HPDE6-E6E7 (cell line): Measurements from ENCODE around the gene SCNN1B.
"Not testable (repeated sequence)": the region's sequence is repeated elsewhere in the genome, so short reads cannot be mapped to it uniquely, and the experiment has no call there.

Source experiments
- DNase-seq: peaks from one replicate; pipeline ENCODE4 v3.0.0; 2011; ENCODE audit warnings: missing footprints; ENCODE audit errors: extremely low spot score

SCNN1B gene, protein sequence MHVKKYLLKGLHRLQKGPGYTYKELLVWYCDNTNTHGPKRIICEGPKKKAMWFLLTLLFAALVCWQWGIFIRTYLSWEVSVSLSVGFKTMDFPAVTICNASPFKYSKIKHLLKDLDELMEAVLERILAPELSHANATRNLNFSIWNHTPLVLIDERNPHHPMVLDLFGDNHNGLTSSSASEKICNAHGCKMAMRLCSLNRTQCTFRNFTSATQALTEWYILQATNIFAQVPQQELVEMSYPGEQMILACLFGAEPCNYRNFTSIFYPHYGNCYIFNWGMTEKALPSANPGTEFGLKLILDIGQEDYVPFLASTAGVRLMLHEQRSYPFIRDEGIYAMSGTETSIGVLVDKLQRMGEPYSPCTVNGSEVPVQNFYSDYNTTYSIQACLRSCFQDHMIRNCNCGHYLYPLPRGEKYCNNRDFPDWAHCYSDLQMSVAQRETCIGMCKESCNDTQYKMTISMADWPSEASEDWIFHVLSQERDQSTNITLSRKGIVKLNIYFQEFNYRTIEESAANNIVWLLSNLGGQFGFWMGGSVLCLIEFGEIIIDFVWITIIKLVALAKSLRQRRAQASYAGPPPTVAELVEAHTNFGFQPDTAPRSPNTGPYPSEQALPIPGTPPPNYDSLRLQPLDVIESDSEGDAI

DNA sequence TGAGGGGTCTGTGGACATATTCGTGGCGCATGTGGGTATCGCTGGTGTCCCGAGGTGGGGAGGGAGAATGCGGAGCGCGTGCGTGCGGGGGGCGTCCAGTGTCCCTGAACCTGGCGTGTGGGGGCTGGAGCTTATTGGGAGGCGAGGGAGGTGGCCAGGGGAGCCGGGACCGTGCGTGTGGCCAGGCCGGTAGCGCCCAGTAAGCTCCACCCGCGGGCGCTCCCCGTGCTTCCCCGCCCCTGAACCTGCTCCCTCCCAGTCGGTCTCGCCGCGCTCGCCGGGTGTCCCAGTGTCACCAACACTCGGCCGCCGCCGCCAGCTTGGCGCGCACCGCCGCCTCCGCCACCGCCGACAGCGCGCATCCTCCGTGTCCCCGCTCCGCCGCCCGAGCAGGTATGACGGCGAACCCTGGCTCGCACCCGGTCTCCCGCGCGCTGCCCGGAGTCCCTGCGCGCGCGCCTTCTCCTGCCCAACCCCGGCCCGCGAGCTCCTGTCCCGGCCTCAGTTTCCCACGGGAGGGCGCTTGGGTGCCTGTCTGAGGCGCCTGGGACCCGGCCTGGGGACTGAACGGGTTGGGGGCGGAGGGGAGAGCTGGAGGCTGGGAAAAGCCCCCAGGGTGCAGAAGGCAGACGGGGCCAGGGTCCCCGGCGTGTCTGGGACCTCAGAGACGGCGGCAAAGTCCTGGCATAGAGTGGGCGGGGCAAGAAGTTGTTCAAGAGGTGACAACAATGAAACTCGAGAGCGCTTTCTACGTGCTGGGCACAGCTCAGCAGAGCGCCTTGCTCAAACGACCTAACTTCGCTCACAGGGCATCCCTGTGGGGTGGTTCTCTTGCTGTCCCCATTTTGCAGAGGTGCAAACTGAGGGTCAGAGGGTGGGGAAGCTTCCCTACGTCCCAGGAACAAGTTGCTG is at the start of gene SCNN1B:
SCNN1B (plus strand) TSS at position 258 of the 912 bp plus-strand sequence. CDS start 46,298 bp downstream, outside the sequence.
- no peak for DNase-seq

DNA sequence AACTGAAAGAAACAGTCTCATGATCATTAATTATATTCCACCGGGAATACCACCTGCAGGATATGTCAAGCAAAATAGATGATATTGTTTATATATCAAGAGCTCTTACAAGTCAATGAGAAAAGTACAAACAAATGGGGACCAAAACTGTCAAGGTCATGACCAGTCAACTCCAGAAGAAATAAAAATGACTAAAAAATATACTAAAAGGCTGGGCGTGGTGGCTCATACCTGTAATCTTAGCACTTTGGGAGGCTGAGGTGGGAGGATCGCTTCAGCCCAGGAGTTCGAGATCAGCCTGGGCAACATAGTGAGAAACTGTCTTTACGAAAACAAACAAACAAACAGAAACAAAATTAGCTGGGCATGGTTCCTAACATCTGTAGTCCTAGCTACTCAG is 49.8 kb upstream of the SCNN1B start:
- no peak for DNase-seq

DNA sequence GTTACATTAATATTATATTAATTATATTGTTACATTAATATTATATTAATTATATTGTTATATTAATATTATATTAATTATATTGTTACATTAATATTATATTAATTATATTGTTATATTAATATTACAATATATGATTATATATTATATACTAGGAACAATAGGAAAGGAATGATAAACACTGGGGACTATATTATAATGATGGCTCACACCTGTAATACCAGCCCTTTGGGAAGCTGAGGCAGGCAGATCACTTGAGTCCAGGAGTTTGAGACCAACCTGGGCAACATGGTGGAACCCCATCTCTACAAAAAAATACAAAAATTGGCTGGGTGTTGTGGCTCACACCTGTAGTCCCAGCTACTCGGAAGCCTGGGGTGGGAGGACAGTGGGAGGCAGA is 48.5 kb upstream of the SCNN1B start:
- DNase-seq, result not testable (repeated sequence)

DNA sequence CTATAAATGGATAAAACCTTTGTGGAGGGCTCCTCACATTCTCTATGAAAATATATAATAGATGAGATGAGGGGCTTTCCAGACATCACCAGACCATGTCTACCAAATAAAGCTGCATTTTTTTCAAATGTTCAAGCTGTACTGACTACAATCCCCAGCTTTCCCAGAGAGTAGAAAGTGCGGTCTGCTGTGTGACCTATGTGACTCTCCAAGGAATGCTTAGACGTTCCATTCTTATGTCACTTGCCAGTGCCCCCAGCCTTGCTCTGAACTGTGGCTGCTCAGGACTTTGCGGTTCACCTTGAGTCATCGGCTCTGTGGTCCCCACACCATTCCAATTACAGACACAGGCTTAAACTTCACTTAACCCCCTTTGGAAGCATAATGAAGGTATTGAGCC is 47.8 kb upstream of the SCNN1B start:
- no peak for DNase-seq

DNA sequence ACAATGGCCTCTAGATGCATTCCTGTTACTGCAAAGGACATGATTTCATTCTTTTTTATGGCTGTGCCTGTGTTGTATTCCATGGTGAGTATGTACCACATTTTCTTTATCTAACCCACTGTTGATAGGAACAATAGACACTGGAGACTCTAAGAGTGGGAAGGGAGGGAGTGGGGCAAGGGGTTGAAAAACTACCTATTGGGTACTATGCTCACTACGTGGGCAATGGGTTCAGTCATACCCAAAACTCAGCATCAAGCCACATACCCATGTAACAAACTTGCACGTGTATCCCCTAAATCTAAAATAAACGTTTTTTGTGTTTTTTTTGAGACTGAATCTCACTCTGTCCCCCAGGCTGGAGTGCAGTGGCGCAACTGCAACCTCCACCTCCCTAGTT is 47.1 kb upstream of the SCNN1B start:
- DNase-seq, result no peak

DNA sequence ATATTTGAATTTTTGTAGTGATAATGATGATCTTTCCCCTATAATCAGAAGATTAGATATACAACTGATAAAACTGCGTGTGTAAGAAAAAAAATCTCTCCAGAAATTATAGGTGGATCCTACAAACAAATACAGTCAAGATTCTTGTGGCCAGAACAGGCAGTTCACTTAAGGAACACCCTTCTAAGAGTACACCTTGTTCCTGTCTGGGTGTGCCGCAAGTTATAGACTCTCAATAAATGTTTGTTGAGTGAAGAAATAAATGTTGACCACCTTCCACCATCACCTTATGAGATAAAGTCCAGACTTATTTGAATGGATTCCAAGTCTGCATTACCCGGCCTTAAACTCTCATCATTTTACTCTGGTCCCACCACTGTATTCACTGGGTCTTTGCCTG is 45.7 kb upstream of the SCNN1B start:
- DNase-seq, result no peak

DNA sequence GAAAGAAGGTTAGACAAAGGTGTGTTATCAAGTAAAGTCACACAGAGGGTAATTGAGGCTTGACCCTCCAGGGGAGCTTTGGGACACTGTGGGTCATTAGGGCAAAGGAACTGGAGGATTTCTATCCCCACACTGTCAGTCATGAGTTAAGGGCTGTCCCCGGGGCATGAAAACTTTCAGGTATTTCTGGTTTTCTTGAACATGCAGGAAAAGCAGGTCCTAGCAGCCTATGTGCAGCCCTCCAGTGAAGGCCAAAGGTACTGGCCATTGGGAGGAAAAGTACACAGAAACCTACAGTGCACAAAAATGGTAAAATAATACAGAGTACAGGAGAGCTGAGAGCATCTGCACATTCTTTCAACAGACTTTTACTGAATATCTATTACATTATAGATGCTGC is 44.4 kb upstream of the SCNN1B start:
- DNase-seq, result no peak

DNA sequence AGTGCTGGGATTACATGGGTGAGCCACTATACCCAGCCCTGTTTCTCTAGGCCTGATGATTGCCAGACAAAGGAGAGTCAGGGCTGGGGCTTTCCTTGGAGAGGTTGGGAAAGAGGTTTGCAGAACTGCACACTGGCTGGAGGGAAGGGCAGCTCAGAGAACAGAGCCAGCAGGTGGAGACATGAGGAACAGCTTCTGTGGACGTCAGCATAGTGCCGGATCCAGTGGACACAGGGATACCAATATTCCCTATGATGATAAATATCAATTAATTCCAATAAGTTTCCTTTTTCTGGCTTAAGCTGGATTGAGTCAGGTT is 43.2 kb upstream of the SCNN1B start:
- DNase-seq, result no peak

DNA sequence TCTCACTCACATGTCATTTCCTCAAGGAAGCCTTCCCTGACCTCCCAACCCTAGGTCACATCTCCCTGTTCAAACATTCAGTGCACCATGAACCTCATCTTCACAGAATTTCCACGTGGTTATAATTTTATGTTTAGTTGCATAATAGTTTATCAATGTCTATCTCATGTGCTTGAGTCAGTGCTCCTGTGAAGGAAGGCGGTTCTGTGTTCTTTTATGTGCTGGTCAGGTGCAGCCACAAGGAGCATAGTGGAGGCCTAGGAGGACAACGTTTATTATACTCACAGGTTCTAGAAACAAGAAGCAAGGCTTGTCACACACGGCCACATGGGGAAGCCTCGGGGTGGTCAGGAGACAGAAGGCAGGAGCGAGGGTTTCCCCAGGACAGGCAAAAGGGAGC is 34.5 kb upstream of the SCNN1B start:
- no peak for DNase-seq

DNA sequence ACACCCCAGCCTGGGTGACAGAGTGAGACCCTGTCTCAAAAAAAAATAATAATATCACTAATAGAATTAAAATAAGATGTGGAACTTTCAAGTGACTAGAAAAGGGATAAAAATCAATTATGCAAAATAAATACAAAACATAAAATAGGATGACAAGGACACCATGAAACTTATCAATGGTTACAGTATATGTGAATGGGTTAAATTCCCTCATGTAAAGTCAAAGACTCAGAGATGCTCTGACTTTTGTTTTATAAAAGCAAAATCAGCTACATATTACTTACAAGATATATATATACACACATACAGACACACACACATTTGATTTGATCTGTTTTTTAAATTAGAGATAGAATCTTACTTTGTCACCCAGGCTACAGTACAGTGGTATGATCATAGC is 33.5 kb upstream of the SCNN1B start:
- DNase-seq, result no peak

DNA sequence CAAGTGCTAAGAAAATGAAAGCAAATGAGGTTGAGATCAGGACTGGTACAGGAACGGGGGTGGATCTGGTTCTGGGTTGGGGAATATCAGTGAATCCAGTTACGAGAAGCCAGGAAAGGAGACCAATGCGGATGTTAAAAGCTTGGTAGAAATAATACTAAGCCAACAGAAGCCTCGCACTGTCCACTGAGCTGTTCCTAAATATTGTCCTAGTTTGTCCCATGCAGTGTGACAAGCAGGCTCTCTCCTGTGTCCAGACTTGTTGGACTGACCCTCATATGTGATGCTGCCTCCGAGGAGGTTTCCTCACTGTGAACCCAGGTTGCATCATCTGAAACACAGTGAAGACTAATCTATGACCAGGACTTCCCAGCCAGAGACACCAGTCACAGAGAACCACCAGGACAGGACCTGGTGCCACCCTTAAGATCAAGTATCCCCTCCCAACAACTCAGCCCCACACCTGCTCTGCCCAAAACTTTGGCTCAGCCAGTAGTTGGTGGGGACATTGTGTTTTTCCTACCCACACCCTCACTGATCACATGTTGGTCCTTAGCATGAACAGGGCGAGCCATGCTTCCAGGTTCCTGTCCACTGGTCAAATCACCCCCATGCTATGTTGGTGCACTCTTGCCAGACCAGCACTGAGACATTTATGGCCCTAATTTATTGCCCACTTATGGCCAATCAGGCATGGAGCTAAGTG is 32.7 kb upstream of the SCNN1B start:
- no peak for DNase-seq

DNA sequence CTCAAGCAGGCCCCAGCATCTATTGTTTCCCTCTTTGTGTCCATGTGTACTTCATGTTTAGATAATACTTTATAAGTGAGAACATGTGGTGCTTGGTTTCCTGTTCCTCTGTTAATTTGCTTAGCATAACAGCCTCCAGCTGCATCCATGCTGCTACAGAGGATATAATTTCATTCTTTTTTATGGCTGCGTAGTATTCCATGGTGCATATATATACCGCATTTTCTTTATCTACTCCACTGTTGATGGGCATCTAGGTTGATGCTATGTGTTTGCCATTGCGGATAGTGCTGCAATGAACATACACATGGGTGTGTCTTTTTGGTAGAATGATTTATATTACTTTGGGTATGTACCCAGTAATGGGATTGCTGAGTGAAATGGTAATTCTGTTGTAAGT is 31.4 kb upstream of the SCNN1B start:
- no peak for DNase-seq

DNA sequence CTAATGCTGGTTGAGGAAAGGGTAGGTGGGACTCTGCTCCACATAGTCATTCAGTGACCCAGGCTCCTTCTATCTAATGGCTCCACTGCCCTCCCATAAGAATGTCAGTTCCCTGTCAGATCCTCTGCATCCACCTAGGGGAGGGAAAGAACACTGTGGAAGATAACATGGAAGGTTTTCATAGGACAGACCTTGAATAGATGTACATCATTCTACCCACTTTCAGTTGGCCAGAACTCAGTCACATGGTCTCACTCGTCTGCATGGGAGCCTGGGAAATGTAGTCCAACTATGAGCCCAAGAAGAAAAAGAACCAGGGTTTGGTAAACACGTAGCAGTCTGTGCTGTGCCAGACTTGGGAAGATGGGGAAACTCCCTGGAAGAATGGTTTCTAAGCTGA is 27.1 kb upstream of the SCNN1B start:
- DNase-seq, result no peak

DNA sequence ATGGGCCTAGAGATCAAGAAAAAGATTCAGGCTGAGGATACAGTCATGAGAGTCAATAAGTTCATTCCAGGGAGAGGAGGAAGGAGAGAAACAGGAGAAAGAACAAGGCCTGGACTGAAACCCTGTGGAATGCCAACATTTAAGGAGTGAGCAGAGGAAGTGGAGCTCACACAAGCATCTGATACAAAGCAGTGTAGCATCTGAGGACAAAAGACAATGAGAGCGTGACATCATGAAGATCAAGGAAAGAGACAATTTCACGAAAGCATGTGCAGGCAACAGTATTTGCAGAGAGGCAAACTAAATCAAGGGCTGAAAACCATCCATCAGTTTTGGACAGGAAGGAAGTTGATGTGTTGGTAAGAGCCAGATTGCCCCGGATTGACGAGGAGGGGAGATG is 25.3 kb upstream of the SCNN1B start:
- no peak for DNase-seq

DNA sequence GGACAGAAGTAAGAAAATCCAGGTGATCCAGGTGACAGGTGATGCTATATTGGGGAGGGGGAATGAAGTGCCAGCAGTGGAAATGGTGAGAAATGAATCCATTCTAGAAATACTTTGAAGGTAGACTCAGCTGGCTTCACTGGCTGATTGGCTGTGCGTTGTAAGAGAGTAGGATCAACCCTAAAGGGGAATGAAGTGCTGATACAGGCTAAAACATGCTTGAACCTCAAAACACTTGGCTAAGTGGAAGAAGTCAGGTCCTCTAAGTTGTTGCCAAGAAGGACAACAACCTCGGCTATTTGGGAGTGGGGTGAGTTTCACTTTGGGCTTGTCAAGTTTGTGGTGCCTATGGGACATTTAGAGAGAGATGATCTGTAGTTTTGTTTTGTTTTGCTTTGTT is 24.1 kb upstream of the SCNN1B start:
- no peak for DNase-seq

DNA sequence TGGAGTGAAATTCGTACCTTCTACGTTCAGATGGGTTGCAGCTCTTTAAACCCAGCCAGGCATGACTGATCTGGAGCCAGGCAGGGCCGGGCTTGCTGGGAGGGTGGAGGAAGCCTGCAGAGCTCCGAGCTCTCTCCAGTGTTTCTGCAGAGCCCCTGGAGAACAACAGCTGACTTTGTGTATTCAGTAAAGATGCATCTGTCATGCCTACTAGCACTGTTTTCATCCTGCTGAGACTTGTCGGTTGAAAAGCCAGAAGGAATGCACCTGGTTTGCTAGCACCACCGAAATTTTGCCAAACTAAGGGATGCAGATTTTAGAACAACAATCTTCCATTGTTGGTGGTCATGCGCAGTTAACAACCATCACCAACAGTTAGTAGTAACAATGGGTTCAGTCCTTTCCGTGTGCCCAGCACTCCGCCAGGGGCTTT is 22.4 kb upstream of the SCNN1B start:
- DNase-seq, result peak; percentile 79

DNA sequence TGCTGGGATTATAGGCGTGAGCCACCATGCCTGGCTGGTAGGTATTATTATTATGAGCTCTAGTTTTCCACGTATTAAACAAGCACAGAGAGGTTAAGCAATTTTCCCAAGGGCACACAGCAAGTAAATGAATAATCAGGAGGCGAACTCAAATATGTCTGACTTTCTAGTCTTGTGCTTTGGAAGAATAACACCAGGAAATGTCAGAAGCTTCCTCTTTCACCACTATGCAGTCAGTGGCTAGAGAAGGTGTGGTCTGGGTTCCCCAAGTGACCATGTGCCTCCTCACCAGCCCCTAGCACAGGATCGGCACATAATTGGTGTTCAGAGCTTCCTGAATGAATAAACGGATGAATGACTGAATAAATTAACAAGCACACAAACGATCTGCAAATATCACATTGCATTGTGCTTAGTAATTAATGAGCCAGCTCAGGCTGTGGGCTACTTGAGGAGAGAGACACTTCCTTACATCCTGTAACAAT is 21.6 kb upstream of the SCNN1B start:
- no peak for DNase-seq

DNA sequence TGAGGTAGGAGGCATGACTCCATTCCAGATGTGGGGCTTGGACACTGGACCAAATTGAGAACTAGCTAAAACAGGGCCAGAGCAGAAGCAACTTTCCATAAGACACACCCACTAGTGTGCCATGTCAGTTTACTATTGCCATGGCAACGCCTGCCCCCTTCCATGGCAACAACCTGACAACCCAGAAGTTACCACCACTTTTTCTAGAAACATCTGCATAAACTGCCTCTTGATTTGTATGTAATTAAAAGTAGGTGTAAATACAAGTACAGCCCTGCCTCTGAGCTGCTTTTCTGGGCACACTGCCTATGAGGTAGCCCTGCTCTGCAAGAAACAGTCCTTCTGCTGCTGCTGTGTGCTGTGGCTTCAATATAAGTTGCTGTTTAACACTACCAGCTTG is 19.5 kb upstream of the SCNN1B start:
- no peak for DNase-seq

DNA sequence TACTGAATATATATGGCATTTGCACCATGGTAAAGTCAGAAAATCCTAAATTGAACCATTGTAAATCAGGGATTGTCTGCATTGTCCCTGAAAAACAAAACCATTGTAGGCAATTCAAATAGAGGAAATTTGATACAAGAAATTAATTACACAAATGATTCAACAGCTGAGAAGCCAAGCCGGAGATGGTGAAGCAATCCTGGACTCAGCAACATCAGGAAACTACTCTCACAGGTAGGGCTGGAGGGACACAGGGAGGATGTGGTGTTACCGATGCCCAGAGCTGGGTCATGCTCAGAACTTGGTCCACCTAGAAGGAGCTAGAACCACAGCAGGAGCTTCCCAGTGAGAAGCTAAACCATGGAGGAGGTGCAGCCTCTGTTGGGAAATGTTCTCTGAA is 18.5 kb upstream of the SCNN1B start:
- DNase-seq, result no peak

DNA sequence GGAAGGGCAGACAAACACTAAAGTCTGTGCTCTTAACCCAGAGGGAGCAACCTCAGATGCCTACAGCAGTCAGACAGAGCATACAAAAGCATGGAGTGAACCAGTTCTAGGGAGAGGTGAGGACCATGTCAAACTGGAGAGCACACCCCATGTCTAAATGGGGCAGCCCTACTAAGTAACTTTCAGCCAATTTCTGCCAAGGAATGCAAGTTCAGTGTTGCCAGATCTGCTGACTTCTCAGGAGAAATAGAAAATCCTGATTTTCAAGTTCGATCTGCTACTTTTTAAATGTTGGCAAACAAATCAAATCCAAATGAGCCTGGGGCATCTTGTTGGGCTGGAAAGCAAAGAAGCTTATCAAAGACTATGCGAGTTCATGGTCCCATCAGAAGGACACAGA is 17.5 kb upstream of the SCNN1B start:
- no peak for DNase-seq

DNA sequence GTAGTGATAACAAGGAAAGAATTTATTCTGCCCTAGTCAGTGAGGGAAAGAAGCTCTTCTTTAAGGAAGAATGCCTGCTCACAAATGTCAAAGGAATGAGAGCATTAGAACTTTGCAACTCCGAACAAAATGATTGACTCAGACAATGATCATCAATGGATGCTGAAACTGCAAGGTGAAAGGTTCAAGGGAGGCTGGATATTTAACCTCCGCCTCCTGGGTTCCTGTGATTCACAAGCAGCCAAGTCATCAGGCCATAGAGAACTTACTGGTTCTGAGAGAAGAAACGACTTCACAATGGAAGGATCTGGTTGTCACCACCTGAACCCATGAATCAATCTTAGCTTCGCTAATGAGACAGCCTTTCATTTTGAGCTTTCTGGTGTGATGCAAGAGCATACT is 16.0 kb upstream of the SCNN1B start:
- DNase-seq, result peak; percentile 59

DNA sequence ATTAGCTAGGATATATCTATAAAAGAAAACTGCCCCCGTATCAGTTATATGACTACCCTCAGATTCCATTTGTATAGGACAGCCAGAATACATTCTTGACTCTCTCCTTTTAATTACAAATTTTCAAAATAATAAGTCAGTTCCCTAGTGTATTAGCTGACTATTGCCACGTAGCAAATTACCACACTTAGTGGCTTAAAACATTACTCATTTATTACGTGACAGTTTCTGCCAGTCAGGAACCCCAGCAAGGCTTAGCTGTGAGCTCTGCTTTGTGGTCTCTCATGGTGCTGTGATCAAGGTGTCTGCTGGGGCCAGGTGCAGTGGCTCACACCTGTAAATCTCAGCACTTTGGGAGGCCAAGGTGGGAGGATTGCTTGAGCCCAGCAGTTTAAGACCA is 13.9 kb upstream of the SCNN1B start:
- no peak for DNase-seq
